IPS DF 6.9 (cell line): ENCODE results near the gene TRIM52.
A peak's percentile ranks its signal among the peaks of the same experiment; 100 is the strongest.
"Not testable (repeated sequence)": the region's sequence is repeated elsewhere in the genome, so short reads cannot be mapped to it uniquely, and the experiment has no call there.

ENCODE experiments used
- DNase-seq: peaks from one replicate; pipeline ENCODE4 v3.0.0-alpha.2; 2013; ENCODE audit warnings: low read depth, low spot score
- H3K27ac ChIP-seq: one replicate; pipeline ENCODE4 v1.5.1; 2013; ENCODE audit warnings: low read length, control low read depth
- H3K27me3 ChIP-seq: 2 replicates; pipeline ENCODE4 v1.6.1; 2013; ENCODE audit warnings: mild to moderate bottlenecking, low read length; ENCODE audit not compliant: control insufficient read depth, insufficient read depth
- H3K36me3 ChIP-seq: 2 replicates; pipeline ENCODE4 v1.6.1; 2013; ENCODE audit warnings: low read length; ENCODE audit not compliant: control insufficient read depth, insufficient read depth
- H3K4me1 ChIP-seq: 2 replicates; pipeline ENCODE4 v1.6.1; 2013; ENCODE audit warnings: low read length; ENCODE audit not compliant: control insufficient read depth, insufficient read depth
- H3K4me3 ChIP-seq: 2 replicates; pipeline ENCODE4 v1.5.1; 2013; ENCODE audit warnings: mild to moderate bottlenecking, low read length
- H3K9me3 ChIP-seq: 2 replicates; pipeline ENCODE4 v1.6.1; 2013; ENCODE audit warnings: low read length, inconsistent platforms; ENCODE audit not compliant: control insufficient read depth, insufficient read depth
- WGBS: extraction: QIAGEN DNeasy Blood & Tissue Kit; methylation state at CpG from one replicate; pipeline ENCODE4 v1.1.7; 2013; ENCODE audit warnings: mixed read lengths, missing lambda C conversion rate; ENCODE audit not compliant: insufficient read length, insufficient coverage; 5-methylcytosine and 5-hydroxymethylcytosine counted together

The TRIM52 gene

DNA sequence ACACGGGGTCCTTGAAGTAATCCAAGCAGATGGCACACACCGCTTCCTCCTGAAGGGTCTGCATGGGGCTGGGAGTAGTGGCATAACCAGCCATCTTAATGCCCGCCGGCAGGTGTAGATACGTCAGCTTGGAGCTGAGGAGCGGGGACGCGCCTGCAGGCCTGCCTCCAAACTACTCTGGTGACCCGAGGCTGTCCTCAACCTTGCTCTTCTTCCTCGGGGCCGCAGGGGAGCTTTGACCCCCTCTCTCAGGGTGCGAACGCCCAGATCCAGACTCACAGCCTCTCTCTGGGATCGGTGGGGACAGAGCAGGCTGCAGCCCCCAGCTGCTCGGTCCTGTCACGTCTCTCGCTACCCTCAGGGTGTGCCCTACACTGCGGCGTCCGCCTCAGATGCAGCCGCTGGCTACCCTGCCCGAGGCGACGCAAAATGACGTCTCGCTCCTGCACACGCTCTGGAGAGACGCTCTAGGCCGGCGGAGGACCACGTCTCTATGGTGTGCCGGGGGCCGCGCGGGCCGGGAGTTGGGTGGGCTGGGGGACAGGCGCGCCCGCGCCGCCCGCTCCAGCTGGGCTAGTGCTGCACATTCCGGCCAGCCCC, at the start of gene TRIM52:
Gene TRIM52 (minus strand): TSS at position 424 of the 600 bp plus-strand sequence. CDS start 330 bp downstream, at position 94.
- Histone ChIP-seq H3K36me3 (peaks cover 3% of the 10 kb centered on the region; the same call in 1 of the 2 replicates), H3K27me3 (no peaks in the 10 kb centered on the region), H3K9me3 (no peaks in the 10 kb centered on the region), H3K4me1 (peaks cover 2% of the 10 kb centered on the region; the same call in 1 of the 2 replicates), H3K27ac (no peak within 1 kb of the TSS), H3K4me3 (peak within 1 kb of the TSS; percentile 83)
- WGBS = no CpG with 5 or more reads among the region's 43 CpGs
- peak; percentile 88 for DNase-seq

DNA sequence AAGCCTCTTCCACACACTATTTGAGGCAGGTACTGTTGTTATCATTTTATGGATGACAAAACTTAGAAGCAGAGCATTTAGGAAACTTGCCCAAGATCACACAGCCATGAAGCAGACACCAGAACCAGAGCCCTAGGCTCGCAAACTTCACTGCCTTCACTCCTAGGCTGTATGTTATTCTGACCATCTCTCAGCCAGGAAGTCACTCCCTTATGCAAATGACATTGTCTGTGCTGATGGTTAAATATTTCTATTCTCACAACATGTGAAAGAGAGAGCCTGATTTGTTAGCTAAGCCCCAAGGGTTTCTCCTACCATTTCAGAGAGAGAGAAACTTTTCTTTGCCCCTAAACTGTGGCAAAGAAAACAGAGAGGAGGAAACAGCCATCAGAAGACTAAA, 26.4 kb upstream of the TRIM52 start:
- H3K4me3 ChIP-seq, DNase-seq, H3K27ac ChIP-seq, H3K9me3 ChIP-seq, H3K4me1 ChIP-seq, H3K27me3 ChIP-seq, H3K36me3 ChIP-seq: not testable (repeated sequence)
- no CpG with 5 or more reads among the region's 1 CpG for WGBS

DNA sequence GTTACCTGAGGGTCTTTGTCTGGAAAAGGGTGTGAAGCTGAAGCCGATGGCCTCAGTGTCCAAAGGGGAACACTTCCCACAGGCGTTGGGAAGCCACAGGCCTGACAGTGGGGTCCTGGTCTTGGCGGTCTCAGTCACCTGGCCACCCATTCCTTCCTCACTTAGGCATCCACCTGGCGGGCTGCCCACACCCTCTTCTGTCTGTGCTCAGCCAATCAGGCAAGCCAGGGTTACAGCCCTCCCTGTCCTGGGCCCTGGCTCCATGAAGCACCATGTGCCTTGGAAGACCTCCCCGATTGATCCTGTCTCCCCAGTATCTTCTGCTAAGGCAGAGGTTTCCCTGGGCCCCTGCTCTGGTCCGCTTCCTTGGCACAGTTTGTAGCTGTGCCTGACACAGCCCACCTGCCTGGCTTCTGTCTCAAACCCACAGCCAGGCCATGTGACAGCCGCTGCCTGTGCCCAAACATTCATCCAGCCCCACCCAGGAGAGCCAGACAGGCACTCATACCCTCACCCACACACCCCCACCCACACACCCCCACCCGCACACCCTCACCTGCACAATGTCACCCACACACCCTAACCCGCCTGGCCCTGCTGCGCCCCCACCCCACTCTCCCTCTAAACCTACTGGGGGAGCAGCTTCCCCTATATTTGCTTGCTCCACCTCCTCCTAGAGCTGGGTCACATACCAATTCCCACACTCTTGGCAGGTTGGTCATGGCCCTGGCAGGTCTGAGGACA, 25.2 kb upstream of the TRIM52 start:
- not testable (repeated sequence) for H3K36me3 ChIP-seq, H3K4me1 ChIP-seq, H3K27ac ChIP-seq, H3K4me3 ChIP-seq, DNase-seq, H3K9me3 ChIP-seq, H3K27me3 ChIP-seq
- no CpG with 5 or more reads among the region's 10 CpGs for WGBS

DNA sequence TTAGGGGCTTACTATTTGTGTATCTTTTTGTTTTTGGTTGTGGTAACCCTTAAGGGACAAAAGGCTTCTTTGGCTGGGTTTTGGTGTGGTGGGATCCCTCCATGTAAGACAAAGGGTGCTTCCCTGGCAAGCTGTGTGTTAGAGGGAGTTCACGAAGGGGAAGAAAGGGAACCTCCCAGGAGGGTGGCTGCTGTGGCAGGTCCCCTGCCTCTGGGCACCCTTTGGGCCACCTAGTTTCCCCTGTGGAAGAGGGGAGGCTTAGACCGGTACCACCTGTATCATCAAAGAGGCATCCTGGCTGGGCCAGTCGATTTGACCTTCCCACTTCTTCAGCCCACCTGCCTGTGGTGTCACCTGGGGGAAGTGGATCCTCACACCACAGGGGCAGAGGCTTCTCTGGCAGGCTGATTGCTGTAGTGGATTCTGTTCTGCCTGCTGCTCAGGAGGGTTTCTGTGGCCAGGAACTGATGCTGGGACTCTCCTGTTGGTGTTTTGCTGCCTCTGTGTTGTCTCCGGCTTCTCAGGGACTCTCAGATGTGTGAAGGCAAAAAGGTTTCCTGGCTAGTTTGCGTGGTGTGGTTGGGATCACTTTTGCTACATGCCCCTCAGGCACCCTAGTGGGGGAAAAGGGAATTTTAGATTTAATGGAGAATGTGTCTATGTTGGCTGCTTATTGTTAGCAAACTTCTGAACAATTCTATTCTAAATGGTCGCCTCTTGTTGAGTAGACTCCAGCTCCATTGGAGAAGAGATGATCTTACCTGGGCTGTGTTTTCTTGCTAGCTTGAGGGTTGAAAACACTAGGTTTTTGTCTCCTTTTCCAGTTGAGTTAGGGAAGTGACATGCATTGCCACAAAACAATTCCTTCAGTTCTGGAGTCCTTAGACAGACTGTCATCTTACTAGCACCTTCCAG, 23.2 kb upstream of the TRIM52 start:
- H3K4me1 ChIP-seq, H3K27ac ChIP-seq, H3K36me3 ChIP-seq, DNase-seq, H3K27me3 ChIP-seq, H3K4me3 ChIP-seq, H3K9me3 ChIP-seq: not testable (repeated sequence)
- WGBS = no CpG with 5 or more reads among the region's 6 CpGs

DNA sequence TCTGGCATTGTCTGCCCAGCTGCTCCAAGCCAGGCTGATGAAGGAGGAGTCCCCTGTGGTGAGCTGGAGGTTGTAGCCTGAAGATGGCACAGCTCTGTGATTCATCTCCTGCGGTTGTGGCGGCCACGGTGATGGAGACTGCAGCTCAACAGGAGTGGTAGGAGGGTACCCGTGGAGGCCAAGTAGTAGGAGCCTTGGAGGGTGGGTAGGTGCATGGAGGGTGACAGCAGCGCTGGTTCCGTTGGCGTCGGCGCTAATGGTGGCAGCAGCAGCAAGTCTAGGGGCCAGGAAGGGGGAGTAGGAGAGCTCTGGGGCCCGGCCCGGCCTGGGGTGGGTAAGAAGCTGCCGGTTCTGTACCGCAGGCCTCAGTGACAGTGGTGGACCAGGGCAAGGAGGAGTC, 22.4 kb upstream of the TRIM52 start:
- Histone ChIP-seq H3K4me1 (0 out of 2 replicates have a peak, but pooled peaks cover 2% of the 10 kb centered on the region), H3K4me3 (no peak overlapping the region), H3K36me3 (peaks cover 6% of the 10 kb centered on the region), H3K27me3 (no peaks in the 10 kb centered on the region), H3K27ac (no peak overlapping the region), H3K9me3 (no peaks in the 10 kb centered on the region)
- no peak for DNase-seq
- WGBS = no CpG with 5 or more reads among the region's 13 CpGs

DNA sequence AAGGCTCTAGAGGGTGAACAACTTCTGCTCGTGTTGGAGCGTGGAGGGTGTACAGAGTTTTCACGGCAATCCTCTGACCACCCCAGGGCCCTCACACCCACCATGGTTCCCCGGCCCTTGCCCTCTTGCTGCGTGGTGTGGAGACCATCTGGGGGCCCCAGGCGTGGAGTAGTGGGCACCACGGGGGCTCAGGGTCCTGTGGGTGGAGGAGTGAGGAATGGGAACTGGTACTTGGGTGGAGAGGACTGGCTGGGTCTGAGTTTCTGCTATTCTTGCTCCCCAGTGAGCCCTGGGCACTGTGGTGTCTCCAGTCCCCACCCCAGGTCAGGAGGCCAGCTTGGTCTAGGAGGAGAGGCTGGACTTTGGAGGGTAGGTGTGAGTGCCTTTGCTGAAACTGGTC, 21.9 kb upstream of the TRIM52 start:
- no peaks in the 10 kb centered on the region for H3K27me3 ChIP-seq
- no peak overlapping the region for H3K4me3 ChIP-seq
- H3K27ac ChIP-seq = no peak overlapping the region
- no CpG with 5 or more reads among the region's 7 CpGs for WGBS
- 0 out of 2 replicates have a peak, but pooled peaks cover 2% of the 10 kb centered on the region for H3K4me1 ChIP-seq
- no peaks in the 10 kb centered on the region for H3K9me3 ChIP-seq
- H3K36me3 ChIP-seq = peaks cover 6% of the 10 kb centered on the region
- no peak for DNase-seq

DNA sequence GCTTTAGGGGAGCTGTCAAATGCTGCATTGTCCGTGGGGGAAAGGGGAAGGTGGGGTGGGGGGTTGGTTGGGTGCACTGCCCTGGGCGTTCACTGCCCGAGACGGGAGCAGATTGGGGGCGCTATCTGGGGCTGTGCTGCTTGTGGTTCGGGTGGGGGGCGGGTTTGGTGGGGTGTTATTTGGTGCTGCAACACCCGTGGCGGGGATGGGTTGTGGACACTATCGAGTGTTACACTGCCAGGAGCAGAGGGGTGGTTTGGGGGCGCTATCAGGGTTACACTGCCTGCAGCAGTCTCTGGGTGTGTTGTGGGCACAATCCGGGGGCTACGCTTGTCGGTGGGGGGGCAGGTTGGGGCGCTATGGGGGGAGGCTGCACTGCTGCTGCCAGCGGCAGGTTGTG, 21.5 kb upstream of the TRIM52 start:
- H3K4me1 ChIP-seq, H3K4me3 ChIP-seq, H3K27me3 ChIP-seq, H3K27ac ChIP-seq, H3K9me3 ChIP-seq, DNase-seq, H3K36me3 ChIP-seq: not testable (repeated sequence)
- no CpG with 5 or more reads among the region's 16 CpGs for WGBS

DNA sequence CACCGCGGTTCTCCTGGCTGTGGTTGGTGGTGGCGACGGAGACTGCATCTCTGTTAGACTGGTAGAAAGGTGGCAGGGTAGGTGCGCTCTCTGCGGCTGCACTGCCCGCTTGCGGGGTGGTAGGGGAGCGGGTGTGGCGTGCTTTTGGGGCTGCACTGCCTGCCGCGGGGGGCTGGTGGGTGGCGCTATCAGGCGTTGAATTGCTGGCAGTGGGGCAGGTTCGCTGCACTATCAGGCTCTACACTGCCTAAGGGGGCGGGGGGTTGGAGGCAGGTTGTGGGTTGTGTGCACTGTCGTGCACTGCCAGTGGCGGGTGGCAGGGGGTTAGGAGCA, 21.0 kb upstream of the TRIM52 start:
- H3K4me1 ChIP-seq = 0 out of 2 replicates have a peak, but pooled peaks cover 2% of the 10 kb centered on the region
- peak overlapping the region; percentile 96 for H3K4me3 ChIP-seq
- peaks cover 6% of the 10 kb centered on the region for H3K36me3 ChIP-seq
- no peaks in the 10 kb centered on the region for H3K27me3 ChIP-seq
- WGBS = no CpG with 5 or more reads among the region's 18 CpGs
- no peak for DNase-seq
- no peak overlapping the region for H3K27ac ChIP-seq
- no peaks in the 10 kb centered on the region for H3K9me3 ChIP-seq

DNA sequence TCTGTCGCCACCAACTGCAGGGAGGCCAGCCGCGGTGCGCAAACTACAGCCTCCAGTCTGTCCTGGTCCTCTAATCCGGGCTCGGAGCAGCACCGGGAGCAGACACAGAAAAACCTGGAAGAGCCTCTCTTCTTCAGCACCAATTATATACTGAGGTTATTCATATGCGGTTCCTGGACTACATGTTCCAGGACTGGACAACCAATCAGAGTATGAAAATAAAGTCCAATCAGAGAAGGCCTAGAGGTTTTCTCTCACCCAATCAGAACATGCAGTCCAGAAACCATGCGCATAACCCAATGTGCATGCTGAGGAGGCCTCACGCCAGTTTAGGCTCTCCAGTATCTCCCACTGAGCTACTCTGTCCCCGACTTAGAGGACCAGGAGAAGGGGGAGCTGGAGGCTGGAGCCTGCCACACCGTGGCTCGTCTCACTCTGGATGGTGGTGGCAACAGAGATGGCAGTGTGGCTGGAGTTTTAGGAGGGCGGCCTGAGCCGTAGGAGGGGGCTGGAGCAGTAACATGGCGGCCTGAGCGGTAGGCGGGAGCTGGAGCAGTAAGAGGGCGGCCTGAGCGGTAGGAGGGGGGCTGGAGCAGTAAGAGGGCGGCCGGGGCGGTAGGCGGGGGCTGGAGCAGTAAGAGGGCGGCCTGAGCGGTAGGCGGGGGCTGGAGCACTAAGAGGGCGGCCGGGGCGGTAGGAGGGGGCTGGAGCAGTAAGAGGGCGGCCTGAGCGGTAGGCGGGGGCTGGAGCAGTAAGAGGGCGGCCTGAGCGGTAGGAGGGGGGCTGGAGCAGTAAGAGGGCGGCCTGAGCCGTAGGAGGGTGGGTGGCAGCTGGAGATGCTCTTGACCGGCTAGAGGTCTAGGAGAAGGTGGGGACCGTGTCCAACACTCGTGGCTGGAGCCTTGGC, 20.4 kb upstream of the TRIM52 start:
- no peak for DNase-seq
- WGBS = no CpG with 5 or more reads among the region's 40 CpGs
- H3K27me3 ChIP-seq = no peaks in the 10 kb centered on the region
- no peak overlapping the region for H3K27ac ChIP-seq
- 0 out of 2 replicates have a peak, but pooled peaks cover 2% of the 10 kb centered on the region for H3K4me1 ChIP-seq
- peaks cover 6% of the 10 kb centered on the region for H3K36me3 ChIP-seq
- no peaks in the 10 kb centered on the region for H3K9me3 ChIP-seq
- peak overlapping the region; percentile 96 for H3K4me3 ChIP-seq
